Lower leg skin (tissue), 4 donors: ENCODE data around the gene ATG2B. TPM values are rescaled to one million over a fixed set of nuclear protein-coding genes. Genes with fewer than 3 reads are reported as not detected.

Source experiments
- DNase-seq, 2 donors: peaks; one replicate each; pipeline ENCODE4 v3.0.0-alpha.2; 2019; ENCODE audit warnings: low spot score in 2 of 2
- H3K4me3 ChIP-seq: fragments of 200-600 bp; sonication (generic); 2 replicates; pipeline ENCODE4 v1.5.1; 2017; ENCODE audit warnings: mild to moderate bottlenecking, low read depth; ENCODE audit not compliant: poor library complexity, severe bottlenecking
- POLR2A ChIP-seq, 2 donors: fragments of 450-650 bp; IDR thresholded peaks; one replicate each; pipeline ENCODE4 v1.6.1; 2016 to 2017; ENCODE audit warnings: antibody characterized with exemption in 2 of 2, mild to moderate bottlenecking in 1 of 2, moderate library complexity in 1 of 2
- WGBS, 2 donors: methylation state at CpG; one replicate each; pipeline ENCODE4 v1.1.5; 2018; 5-methylcytosine and 5-hydroxymethylcytosine counted together
- intact Hi-C: fragments of 100-400 bp; cut with DNase I; formaldehyde crosslinking; loops from one replicate; pipeline ENCODE4 v1.15.0; 2023; ENCODE audit warnings: low total_unique reads
- total RNA-seq, 4 donors: library from RNA; depleted of rRNA; stranded (reverse); fragments of >200 nt; gene quantifications; one replicate each; pipeline ENCODE4 v1.1.0, GENCODE V29; 2016
- TF ChIP-seq, protein P1 (sequence below), 3 donors: fragments of 450-650 bp; IDR thresholded peaks; one replicate each; pipeline ENCODE4 v1.5.1; 2016; ENCODE audit warnings: antibody characterized with exemption in 3 of 3, mild to moderate bottlenecking in 3 of 3, moderate library complexity in 2 of 3

Gene ATG2B
- total RNA-seq, 4 donors from 2014 or later = 23.8 to 44.8 (median 30.9) TPM

DNA sequence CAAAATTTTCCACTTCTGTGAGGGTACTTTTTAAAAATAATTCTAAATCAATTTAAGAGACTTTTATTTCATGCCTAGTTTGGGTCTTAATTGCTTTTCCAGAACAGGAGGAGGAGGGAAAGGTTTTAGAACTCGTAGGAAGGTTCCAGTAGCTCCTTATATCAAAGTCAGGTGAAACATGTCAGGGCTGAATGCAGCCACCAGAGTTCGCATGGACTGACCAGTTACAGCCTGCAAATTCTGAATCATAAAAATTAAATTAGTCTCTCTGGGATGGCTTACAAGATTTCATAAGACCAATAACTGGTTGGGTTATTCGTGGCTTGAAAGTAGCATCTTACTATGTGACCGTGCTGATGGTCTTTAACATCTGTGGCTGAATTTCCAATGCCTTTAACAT is 106.7 kb downstream of the ATG2B start:
- no peak overlapping the region for H3K4me3 ChIP-seq
- DNase-seq = no peak
- WGBS, 2 donors = 33 to 36% methylated on average over 4 of the region's 4 CpGs
- TF ChIP-seq POLR2A (IDR thresholded peaks at IDR 0.05) = no peak
- TF ChIP-seq, protein P1, sequence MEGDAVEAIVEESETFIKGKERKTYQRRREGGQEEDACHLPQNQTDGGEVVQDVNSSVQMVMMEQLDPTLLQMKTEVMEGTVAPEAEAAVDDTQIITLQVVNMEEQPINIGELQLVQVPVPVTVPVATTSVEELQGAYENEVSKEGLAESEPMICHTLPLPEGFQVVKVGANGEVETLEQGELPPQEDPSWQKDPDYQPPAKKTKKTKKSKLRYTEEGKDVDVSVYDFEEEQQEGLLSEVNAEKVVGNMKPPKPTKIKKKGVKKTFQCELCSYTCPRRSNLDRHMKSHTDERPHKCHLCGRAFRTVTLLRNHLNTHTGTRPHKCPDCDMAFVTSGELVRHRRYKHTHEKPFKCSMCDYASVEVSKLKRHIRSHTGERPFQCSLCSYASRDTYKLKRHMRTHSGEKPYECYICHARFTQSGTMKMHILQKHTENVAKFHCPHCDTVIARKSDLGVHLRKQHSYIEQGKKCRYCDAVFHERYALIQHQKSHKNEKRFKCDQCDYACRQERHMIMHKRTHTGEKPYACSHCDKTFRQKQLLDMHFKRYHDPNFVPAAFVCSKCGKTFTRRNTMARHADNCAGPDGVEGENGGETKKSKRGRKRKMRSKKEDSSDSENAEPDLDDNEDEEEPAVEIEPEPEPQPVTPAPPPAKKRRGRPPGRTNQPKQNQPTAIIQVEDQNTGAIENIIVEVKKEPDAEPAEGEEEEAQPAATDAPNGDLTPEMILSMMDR (IDR thresholded peaks at IDR 0.05) = no peak
- intact Hi-C loops = no loop called here

- 40 to 42% methylated on average over 12 of the region's 12 CpGs for WGBS, 2 donors
- no peak for TF ChIP-seq POLR2A (IDR thresholded peaks at IDR 0.05)
- TF ChIP-seq, protein P1 (IDR thresholded peaks at IDR 0.05) = no peak
- intact Hi-C loops = no loop called here
- DNase-seq = no peak
- H3K4me3 ChIP-seq = no peak within 1 kb of the TSS
These were observed 107.4 kb downstream of the ATG2B start, which contains the start of gene BDKRB1 for GRCh38 chr14:96255501-96256366. Gene BDKRB1 (plus strand): TSS chr14:96256210. CDS start chr14:96263683, 7,473 bp downstream.

GRCh38 chr14:96254687-96255086 is 108.5 kb downstream of the ATG2B start:
- H3K4me3 ChIP-seq = no peak overlapping the region
- no peak for DNase-seq
- TF ChIP-seq, protein P1 (IDR thresholded peaks at IDR 0.05) = no peak
- TF ChIP-seq POLR2A (IDR thresholded peaks at IDR 0.05) = no peak
- WGBS, 2 donors = 86 to 89% methylated on average over 11 of the region's 11 CpGs
- intact Hi-C loops = no loop called here

DNA sequence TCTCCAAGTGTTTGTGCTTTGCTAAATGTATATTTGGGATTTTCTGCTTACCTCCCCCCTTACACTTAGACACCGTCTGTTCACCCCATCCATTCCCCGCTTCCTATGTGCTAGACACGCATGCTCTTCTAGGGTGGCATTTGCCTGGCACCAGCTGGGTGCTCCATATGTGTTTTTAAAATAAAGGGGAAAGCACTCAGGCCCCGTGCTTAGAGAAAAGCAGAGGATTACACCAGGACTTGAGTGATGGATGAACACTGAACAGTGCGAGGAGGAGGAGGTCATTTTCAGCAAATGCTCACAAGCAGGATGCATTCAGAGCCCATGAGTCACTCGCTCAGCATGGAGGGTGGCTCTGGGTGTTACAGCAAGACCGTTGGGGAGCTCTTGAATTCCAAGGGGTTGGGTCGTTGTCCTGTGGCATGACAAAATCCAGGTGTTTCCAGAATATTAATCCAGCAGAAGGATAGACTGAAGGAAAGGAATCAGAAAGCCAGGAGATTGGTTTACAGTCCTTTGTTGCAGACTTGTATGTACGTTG is 110.1 kb downstream of the ATG2B start:
- DNase-seq = no peak
- no peak for TF ChIP-seq POLR2A (IDR thresholded peaks at IDR 0.05)
- TF ChIP-seq, protein P1 (IDR thresholded peaks at IDR 0.05) = no peak
- WGBS, 2 donors = 76% methylated on average over 9 of the region's 9 CpGs
- H3K4me3 ChIP-seq = no peak overlapping the region
- intact Hi-C loops = no loop called here

GRCh38 chr14:96252323-96252998 is 110.7 kb downstream of the ATG2B start:
- no peak overlapping the region for H3K4me3 ChIP-seq
- intact Hi-C loops = no loop called here
- DNase-seq = no peak
- no peak for TF ChIP-seq POLR2A (IDR thresholded peaks at IDR 0.05)
- TF ChIP-seq, protein P1 (IDR thresholded peaks at IDR 0.05) = no peak
- WGBS, 2 donors = 51 to 90% methylated on average over 15 to 19 of the region's 19 CpGs
